K562 (cell line): Measurements from ENCODE around the gene APOM. TPM values are rescaled to one million over a fixed set of nuclear protein-coding genes. Genes with fewer than 3 reads are reported as not detected.

Experiments
- CBX5 ChIP-seq: IDR thresholded peaks from 2 replicates; pipeline ENCODE4 v1.6.1; 2014; ENCODE audit warnings: low read depth, borderline replicate concordance
- CLOCK ChIP-seq: fragments of 250-450 bp; sonication (Bioruptor Pico); IDR thresholded peaks from 2 replicates; pipeline ENCODE4 v1.4.0; 2020; ENCODE audit warnings: mild to moderate bottlenecking, moderate library complexity, borderline replicate concordance
- DACH1 ChIP-seq: fragments of 450-650 bp; IDR thresholded peaks from 2 replicates; pipeline ENCODE4 v1.6.1; 2018; ENCODE audit not compliant: partially characterized antibody
- DLX4 ChIP-seq: fragments of 250-450 bp; sonication (Bioruptor Pico); IDR thresholded peaks from 2 replicates; pipeline ENCODE4 v1.6.1; 2021; ENCODE audit warnings: mild to moderate bottlenecking
- DNMT1 ChIP-seq: fragments of 450-650 bp; IDR thresholded peaks from 2 replicates; pipeline ENCODE4 v1.6.1; 2016; ENCODE audit warnings: antibody characterized with exemption, mild to moderate bottlenecking
- E4F1 ChIP-seq: fragments of 250-450 bp; sonication (Bioruptor Pico); IDR thresholded peaks from 2 replicates; pipeline ENCODE4 v1.5.0; 2021; ENCODE audit warnings: mild to moderate bottlenecking, borderline replicate concordance
- GATA2 ChIP-seq: sonication (generic); formaldehyde crosslinking; IDR thresholded peaks from 2 replicates; pipeline ENCODE4 v1.4.0; 2020; ENCODE audit warnings: mild to moderate bottlenecking, missing genetic modification reagents
- HDAC6 ChIP-seq: IDR thresholded peaks from 2 replicates; pipeline ENCODE4 v1.6.1; 2012; ENCODE audit warnings: low read depth, mild to moderate bottlenecking, control low read depth, inconsistent platforms, low read length, moderate library complexity
- HSF4 ChIP-seq: fragments of 250-450 bp; sonication (Bioruptor Pico); IDR thresholded peaks from 2 replicates; pipeline ENCODE4 v2.1.2; 2022; ENCODE audit warnings: mild to moderate bottlenecking, moderate library complexity, borderline replicate concordance
- KAT7 ChIP-seq: sonication (generic); formaldehyde crosslinking; IDR thresholded peaks from 2 replicates; pipeline ENCODE4 v1.8.0; 2022; ENCODE audit warnings: missing genetic modification reagents, mild to moderate bottlenecking, borderline replicate concordance
- POU5F1 ChIP-seq: fragments of 150-350 bp; IDR thresholded peaks from 2 replicates; pipeline ENCODE4 v1.6.1; 2014; ENCODE audit warnings: borderline replicate concordance, low read length, low read depth, mild to moderate bottlenecking; ENCODE audit not compliant: partially characterized antibody
- RBM14 ChIP-seq: fragments of 200-400 bp; formaldehyde crosslinking; IDR thresholded peaks from 2 replicates; pipeline ENCODE4 v1.6.1; 2018; ENCODE audit warnings: low read depth, mild to moderate bottlenecking, low read length, moderate library complexity, borderline replicate concordance; ENCODE audit not compliant: insufficient read depth
- SETDB1 ChIP-seq: IDR thresholded peaks from one replicate; pipeline ENCODE4 v1.6.1; 2012; ENCODE audit warnings: low read length, control low read depth, inconsistent platforms
- SMAD4 ChIP-seq: fragments of 250-450 bp; sonication (Bioruptor Pico); conservative IDR thresholded peaks from 2 replicates; pipeline ENCODE4 v1.8.0; 2021; ENCODE audit warnings: inconsistent platforms, mild to moderate bottlenecking, moderate library complexity
- SP2 ChIP-seq: IDR thresholded peaks from 2 replicates; pipeline ENCODE4 v1.6.1; 2011; ENCODE audit warnings: mild to moderate bottlenecking, low read depth, low read length, moderate library complexity; ENCODE audit not compliant: poor library complexity, severe bottlenecking; ENCODE audit errors: extremely low read depth
- TSC22D4 ChIP-seq: fragments of 450-650 bp; IDR thresholded peaks from 2 replicates; pipeline ENCODE4 v1.6.1; 2016; ENCODE audit warnings: missing genetic modification characterization, missing biosample characterization, control low read depth
- ZNF134 ChIP-seq: fragments of 250-450 bp; sonication (Bioruptor Pico); conservative IDR thresholded peaks from 2 replicates; pipeline ENCODE4 v1.4.0; 2020
- ZNF143 ChIP-seq: sonication (generic); formaldehyde crosslinking; IDR thresholded peaks from 2 replicates; pipeline ENCODE4 v1.9.0; 2022; ENCODE audit warnings: mild to moderate bottlenecking, missing genetic modification reagents
- ZNF316 ChIP-seq: fragments of 450-650 bp; IDR thresholded peaks from 2 replicates; pipeline ENCODE4 v1.6.1; 2016
- polyA plus RNA-seq, 8 experiments: library from polyadenylated mRNA; depleted of rRNA in 4 of 8; stranded (reverse) in 5 of 8; unstranded in 3 of 8; fragments of >200 nt; fragmentation: Nextera tagmentation in 2 of 8; fragmentation: Illumina TruSeq in 1 of 8; extraction: Ambion mirVana in 2 of 8; extraction: Trizol in 1 of 8; gene quantifications; 2 replicates each; pipeline versions ENCODE4 v1.2.1 to v1.2.3, GENCODE V29; 2011 to 2014; ENCODE audit warnings: inconsistent platforms in 1 of 8, missing spikeins in 1 of 8
- total RNA-seq, 7 experiments: library from RNA; depleted of rRNA in 6 of 7; stranded (reverse); fragments of >200 nt in 6 of 7; fragmentation: Illumina TruSeq in 2 of 7; extraction: Trizol in 2 of 7; gene quantifications; 2 replicates each; pipeline versions ENCODE4 v1.2.1 to v1.2.3, GENCODE V29; 2011 to 2021; ENCODE audit warnings: low replicate concordance in 1 of 7

Gene APOM
- total and polyA plus RNA-seq, 9 of the 15 experiments (the other 6 are each of a cell fraction or from before 2014, with no cell fraction given): 5.7 to 24.3 (median 10.4) TPM

- no peak for TF ChIP-seq GATA2 (CRISPR knock-in tag)
- TF ChIP-seq SMAD4 (CRISPR knock-in tag): no peak
- no peak for TF ChIP-seq CBX5
- TF ChIP-seq HDAC6: no peak
- no peak for TF ChIP-seq ZNF316
- 0 out of 2 replicates have a peak, but pooled peaks have one; percentile 1 for TF ChIP-seq ZNF143
- TF ChIP-seq ZNF134 (CRISPR knock-in tag): no peak
- TF ChIP-seq DACH1: no peak
- no peak for TF ChIP-seq RBM14
- TF ChIP-seq DLX4 (CRISPR knock-in tag): no peak
- no peak for TF ChIP-seq CLOCK
- peak; percentile 94 for TF ChIP-seq KAT7 (CRISPR knock-in tag)
- TF ChIP-seq POU5F1: no peak
- TF ChIP-seq SP2: no peak
- TF ChIP-seq E4F1 (CRISPR knock-in tag): no peak
- no peak for TF ChIP-seq SETDB1
- no peak for TF ChIP-seq TSC22D4 (tag)
- TF ChIP-seq HSF4 (CRISPR knock-in tag): 0 out of 2 replicates have a peak, but pooled peaks have one; percentile 9
- no peak for TF ChIP-seq DNMT1
Observed at GRCh38 chr6:31663126-31663960, 7.6 kb downstream of the APOM start (continued).
